ENCODE results near the gene ICAM2. TPM values are rescaled to one million over a fixed set of nuclear protein-coding genes. Genes with fewer than 3 reads are reported as not detected.

The ICAM2 gene
- total RNA-seq, 1 donor from 2014 or later = not detected

DNA sequence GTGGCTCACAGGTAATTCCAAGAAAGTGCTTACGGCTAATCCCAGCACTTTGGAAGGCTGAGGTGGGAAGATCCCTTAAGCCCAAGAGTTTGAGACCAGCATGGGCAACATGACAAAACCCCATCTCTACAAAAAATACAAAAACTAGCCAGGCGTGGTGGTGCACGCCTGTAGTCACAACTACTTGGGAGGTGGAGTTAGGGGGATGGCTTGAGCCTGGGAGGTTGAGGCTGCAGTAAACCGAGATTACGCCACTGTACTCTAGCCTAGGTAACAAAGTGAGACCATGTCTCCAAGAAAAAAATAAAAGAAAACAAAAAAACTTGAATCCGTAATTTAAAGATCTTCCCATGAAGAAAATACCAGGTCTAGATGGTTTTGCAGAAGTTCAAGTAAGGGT, 5.0 kb downstream of the ICAM2 start:
- Histone ChIP-seq H3K4me1 (ENCODE audit: insufficient read depth, low read length) (no peaks in the 10 kb centered on the region), H3K9me3 (ENCODE audit: insufficient read depth, low read depth, low read length) (no peaks in the 10 kb centered on the region), H3K36me3 (ENCODE audit: insufficient read depth, low read length) (no peaks in the 10 kb centered on the region), H3K27ac (ENCODE audit: low read depth, low read length) (no peak overlapping the region), H4K20me1 (ENCODE audit: insufficient read depth, low read length) (no peaks in the 10 kb centered on the region), H3K4me2 (ENCODE audit: low read length) (no peak overlapping the region), H3K27me3 (ENCODE audit: insufficient read depth, low read length) (peaks cover 11% of the 10 kb centered on the region), H3K79me2 (ENCODE audit: insufficient read depth, low read length) (no peaks in the 10 kb centered on the region), H3K4me3 (ENCODE audit: insufficient read depth, low read depth, low read length) (no peak overlapping the region), H2AFZ (ENCODE audit: low read depth, low read length) (no peak overlapping the region), H3K9ac (ENCODE audit: low read length) (no peak overlapping the region)
- no peak overlapping the region for H3K4me3 Mint-ChIP-seq (ENCODE audit: unreplicated experiment)
- TF ChIP-seq CTCF (IDR thresholded peaks at IDR 0.05; ENCODE audit: insufficient read depth, low read depth, low read length) (no peak), EZH2 (IDR thresholded peaks at IDR 0.05; ENCODE audit: insufficient read depth, low read length) (no peak)
- H3K9me3 Mint-ChIP-seq (ENCODE audit: unreplicated experiment) = no peaks in the 10 kb centered on the region
- no peaks in the 10 kb centered on the region for H3K36me3 Mint-ChIP-seq (ENCODE audit: low read depth, unreplicated experiment)
- FAIRE-seq (no peak), DNase-seq (ENCODE audit: low read depth) (no peak)
- H3K4me1 Mint-ChIP-seq (ENCODE audit: low read depth, unreplicated experiment) = peaks cover 3% of the 10 kb centered on the region
- peaks cover 2% of the 10 kb centered on the region for H3K27me3 Mint-ChIP-seq (ENCODE audit: low read depth, unreplicated experiment)
- H3K27ac Mint-ChIP-seq (ENCODE audit: unreplicated experiment) = no peak overlapping the region

- TF ChIP-seq EZH2 (IDR thresholded peaks at IDR 0.05; ENCODE audit: insufficient read depth, low read length) (no peak), CTCF (IDR thresholded peaks at IDR 0.05; ENCODE audit: insufficient read depth, low read depth, low read length) (no peak)
- FAIRE-seq (no peak), DNase-seq (ENCODE audit: low read depth) (no peak)
- no peaks in the 10 kb centered on the region for H3K9me3 ChIP-seq (ENCODE audit: insufficient read depth, low read depth, low read length)
- no peak overlapping the region for H3K4me3 ChIP-seq (ENCODE audit: insufficient read depth, low read depth, low read length)
- Mint-ChIP-seq H3K27ac (ENCODE audit: unreplicated experiment) (no peak overlapping the region), H3K4me1 (ENCODE audit: low read depth, unreplicated experiment) (peaks cover 9% of the 10 kb centered on the region), H3K27me3 (ENCODE audit: low read depth, unreplicated experiment) (peaks cover 4% of the 10 kb centered on the region), H3K9me3 (ENCODE audit: unreplicated experiment) (no peaks in the 10 kb centered on the region), H3K36me3 (ENCODE audit: low read depth, unreplicated experiment) (no peaks in the 10 kb centered on the region), H3K4me3 (ENCODE audit: unreplicated experiment) (no peak overlapping the region)
- no peak overlapping the region for H3K27ac ChIP-seq (ENCODE audit: low read depth, low read length)
- no peaks in the 10 kb centered on the region for H3K27me3 ChIP-seq (ENCODE audit: insufficient read depth, low read length)
- no peaks in the 10 kb centered on the region for H3K36me3 ChIP-seq (ENCODE audit: insufficient read depth, low read length)
- no peak overlapping the region for H3K4me2 ChIP-seq (ENCODE audit: low read length)
- H4K20me1 ChIP-seq (ENCODE audit: insufficient read depth, low read length) = no peaks in the 10 kb centered on the region
- H3K79me2 ChIP-seq (ENCODE audit: insufficient read depth, low read length) = no peaks in the 10 kb centered on the region
- H3K4me1 ChIP-seq (ENCODE audit: insufficient read depth, low read length) = peaks cover 6% of the 10 kb centered on the region
- no peak overlapping the region for H2AFZ ChIP-seq (ENCODE audit: low read depth, low read length)
- H3K9ac ChIP-seq (ENCODE audit: low read length) = no peak overlapping the region
Measured at GRCh38 chr17:64009571-64010402, 10.6 kb downstream of the ICAM2 start.

GRCh38 chr17:64008830-64009229, 11.6 kb downstream of the ICAM2 start:
- H3K27ac Mint-ChIP-seq (ENCODE audit: unreplicated experiment) = no peak overlapping the region
- TF ChIP-seq EZH2 (IDR thresholded peaks at IDR 0.05; ENCODE audit: insufficient read depth, low read length) = no peak
- no peak for TF ChIP-seq CTCF (IDR thresholded peaks at IDR 0.05; ENCODE audit: insufficient read depth, low read depth, low read length)
- no peaks in the 10 kb centered on the region for H3K36me3 Mint-ChIP-seq (ENCODE audit: low read depth, unreplicated experiment)
- no peak overlapping the region for H3K4me3 Mint-ChIP-seq (ENCODE audit: unreplicated experiment)
- no peaks in the 10 kb centered on the region for H3K9me3 Mint-ChIP-seq (ENCODE audit: unreplicated experiment)
- no peak overlapping the region for H3K4me3 ChIP-seq (ENCODE audit: insufficient read depth, low read depth, low read length)
- peaks cover 12% of the 10 kb centered on the region for H3K27me3 Mint-ChIP-seq (ENCODE audit: low read depth, unreplicated experiment)
- peaks cover 6% of the 10 kb centered on the region for H3K4me1 ChIP-seq (ENCODE audit: insufficient read depth, low read length)
- no peak overlapping the region for H3K27ac ChIP-seq (ENCODE audit: low read depth, low read length)
- FAIRE-seq (no peak), DNase-seq (ENCODE audit: low read depth) (no peak)
- no peaks in the 10 kb centered on the region for H3K36me3 ChIP-seq (ENCODE audit: insufficient read depth, low read length)
- no peaks in the 10 kb centered on the region for H3K79me2 ChIP-seq (ENCODE audit: insufficient read depth, low read length)
- H3K9ac ChIP-seq (ENCODE audit: low read length) = no peak overlapping the region
- no peaks in the 10 kb centered on the region for H3K27me3 ChIP-seq (ENCODE audit: insufficient read depth, low read length)
- no peaks in the 10 kb centered on the region for H3K9me3 ChIP-seq (ENCODE audit: insufficient read depth, low read depth, low read length)
- H3K4me2 ChIP-seq (ENCODE audit: low read length) = no peak overlapping the region
- no peaks in the 10 kb centered on the region for H4K20me1 ChIP-seq (ENCODE audit: insufficient read depth, low read length)
- H3K4me1 Mint-ChIP-seq (ENCODE audit: low read depth, unreplicated experiment) = peaks cover 9% of the 10 kb centered on the region
- no peak overlapping the region for H2AFZ ChIP-seq (ENCODE audit: low read depth, low read length)
